Measurements from ENCODE around the gene VAC14. TPM values are rescaled to one million over a fixed set of nuclear protein-coding genes. Genes with fewer than 3 reads are reported as not detected.

VAC14 gene
- total RNA-seq, 2 experiments from 2014 or later: 23.0 to 23.6 TPM

DNA sequence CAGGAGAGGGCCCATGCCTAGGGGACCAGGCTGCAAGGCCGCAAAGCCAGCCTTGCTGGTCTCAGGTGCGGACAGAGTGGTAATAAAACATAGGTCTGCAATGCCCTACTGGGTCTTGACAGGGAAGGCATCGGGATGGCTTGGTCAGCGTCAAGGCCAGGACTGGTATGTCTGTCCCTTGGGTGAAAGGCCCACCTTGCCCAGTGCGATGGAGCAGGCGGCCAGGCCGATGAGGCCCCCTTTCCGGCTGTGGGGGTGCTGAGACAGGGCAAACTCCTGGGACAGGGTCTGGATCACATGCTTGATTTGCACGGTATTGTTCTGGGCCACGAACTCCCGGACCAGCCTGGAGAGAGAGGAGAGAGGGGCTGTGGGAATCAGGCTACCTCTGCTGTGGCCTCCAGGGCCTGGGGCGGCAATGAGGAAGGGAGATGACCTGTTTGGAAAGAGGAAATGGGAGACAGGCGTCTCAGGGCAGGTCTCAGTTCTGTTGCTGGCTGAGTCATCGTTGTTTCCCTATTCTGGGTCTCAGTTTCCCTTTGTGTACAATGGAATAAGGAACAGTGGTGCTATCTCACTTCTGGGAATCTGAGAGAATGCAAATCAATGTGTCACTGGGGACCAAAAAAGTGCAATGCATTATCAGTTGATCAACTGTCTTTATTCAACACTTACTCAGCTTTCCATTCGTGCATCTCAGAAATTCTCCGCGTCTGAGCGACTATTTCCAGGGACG lies 14.8 kb downstream of the VAC14 start:
- Histone ChIP-seq H3K36me3 (ENCODE audit: insufficient read depth, low read length) (peaks cover 54% of the 10 kb centered on the region), H3K27ac (ENCODE audit: low read depth in 1 of 2, low read length in 2 of 2) (no peak overlapping the region), H3K4me1 (ENCODE audit: insufficient read depth, low read length) (peaks cover 2% of the 10 kb centered on the region), H3K9me3 (ENCODE audit: control insufficient read depth in 1 of 2, insufficient read depth in 1 of 2, low read length in 2 of 2) (peaks cover 0 to 8% of the 10 kb centered on the region in 2 experiments), H3K4me3 (ENCODE audit: low read length) (no peak overlapping the region), H3K27me3 (ENCODE audit: control insufficient read depth in 1 of 2, insufficient read depth in 2 of 2, low read length in 2 of 2) (no peaks in the 10 kb centered on the region)
- TF ChIP-seq, protein P1, sequence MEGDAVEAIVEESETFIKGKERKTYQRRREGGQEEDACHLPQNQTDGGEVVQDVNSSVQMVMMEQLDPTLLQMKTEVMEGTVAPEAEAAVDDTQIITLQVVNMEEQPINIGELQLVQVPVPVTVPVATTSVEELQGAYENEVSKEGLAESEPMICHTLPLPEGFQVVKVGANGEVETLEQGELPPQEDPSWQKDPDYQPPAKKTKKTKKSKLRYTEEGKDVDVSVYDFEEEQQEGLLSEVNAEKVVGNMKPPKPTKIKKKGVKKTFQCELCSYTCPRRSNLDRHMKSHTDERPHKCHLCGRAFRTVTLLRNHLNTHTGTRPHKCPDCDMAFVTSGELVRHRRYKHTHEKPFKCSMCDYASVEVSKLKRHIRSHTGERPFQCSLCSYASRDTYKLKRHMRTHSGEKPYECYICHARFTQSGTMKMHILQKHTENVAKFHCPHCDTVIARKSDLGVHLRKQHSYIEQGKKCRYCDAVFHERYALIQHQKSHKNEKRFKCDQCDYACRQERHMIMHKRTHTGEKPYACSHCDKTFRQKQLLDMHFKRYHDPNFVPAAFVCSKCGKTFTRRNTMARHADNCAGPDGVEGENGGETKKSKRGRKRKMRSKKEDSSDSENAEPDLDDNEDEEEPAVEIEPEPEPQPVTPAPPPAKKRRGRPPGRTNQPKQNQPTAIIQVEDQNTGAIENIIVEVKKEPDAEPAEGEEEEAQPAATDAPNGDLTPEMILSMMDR (IDR thresholded peaks at IDR 0.05): no peak
- ATAC-seq (ENCODE audit: poor library complexity) (no peak), DNase-seq (no peak)
- no peak overlapping the region for H3K4me3 Mint-ChIP-seq
- ChIA-PET POLR2A (no interaction called here), CTCF (no interaction called here)
- no peaks in the 10 kb centered on the region for H3K9me3 Mint-ChIP-seq
- no peak overlapping the region for H3K27ac Mint-ChIP-seq
- H3K4me1 Mint-ChIP-seq (ENCODE audit: low read depth): peaks cover 5% of the 10 kb centered on the region
- no peaks in the 10 kb centered on the region for H3K27me3 Mint-ChIP-seq
- H3K36me3 Mint-ChIP-seq (ENCODE audit: low read depth): peaks cover 88% of the 10 kb centered on the region
- intact Hi-C loops (cut with DNase I, micrococcal nuclease): no loop called here

DNA sequence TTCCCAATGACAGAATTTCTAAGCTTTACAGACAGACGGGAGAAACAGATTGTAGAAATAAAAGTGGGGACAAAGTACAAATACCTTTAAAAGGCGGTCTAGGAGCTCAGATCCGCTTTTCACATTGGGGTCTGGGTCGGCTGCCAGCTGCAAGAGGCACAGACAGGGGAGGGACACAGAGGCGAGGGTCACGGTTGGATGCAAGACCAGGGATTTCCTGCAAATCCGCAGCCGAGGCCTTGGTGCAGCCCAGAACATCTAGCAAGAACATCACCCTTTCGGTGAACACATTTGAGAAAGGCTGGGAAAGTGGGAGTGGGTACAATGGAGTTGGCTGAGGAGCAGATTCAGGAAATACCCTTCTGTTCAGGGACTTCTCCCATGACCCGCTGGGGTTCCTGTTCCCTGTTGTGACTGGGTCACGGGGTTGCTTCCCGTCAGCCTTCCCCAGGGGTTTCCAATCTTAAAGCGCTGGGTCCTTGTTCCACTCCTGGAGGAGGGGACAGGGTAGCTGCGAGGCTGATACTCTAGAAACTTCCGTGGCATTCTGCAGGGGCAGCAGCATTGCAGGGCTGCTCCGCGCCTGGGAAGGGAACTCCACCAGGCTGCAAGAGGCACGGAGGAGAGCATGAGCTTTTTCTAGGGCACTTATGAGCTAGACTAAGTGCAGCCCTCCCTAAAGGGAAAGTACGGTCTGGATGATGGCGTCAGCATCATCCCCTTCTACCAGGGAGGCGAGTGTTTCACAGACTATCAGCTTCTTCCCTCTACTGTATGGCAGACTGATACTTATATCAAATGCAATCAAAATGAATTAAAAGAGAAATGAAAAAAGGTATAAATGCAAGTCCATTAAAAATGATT lies 16.0 kb downstream of the VAC14 start:
- Mint-ChIP-seq H3K27me3 (no peaks in the 10 kb centered on the region), H3K36me3 (ENCODE audit: low read depth) (peaks cover 88% of the 10 kb centered on the region)
- POLR2A ChIA-PET: no interaction called here

DNA sequence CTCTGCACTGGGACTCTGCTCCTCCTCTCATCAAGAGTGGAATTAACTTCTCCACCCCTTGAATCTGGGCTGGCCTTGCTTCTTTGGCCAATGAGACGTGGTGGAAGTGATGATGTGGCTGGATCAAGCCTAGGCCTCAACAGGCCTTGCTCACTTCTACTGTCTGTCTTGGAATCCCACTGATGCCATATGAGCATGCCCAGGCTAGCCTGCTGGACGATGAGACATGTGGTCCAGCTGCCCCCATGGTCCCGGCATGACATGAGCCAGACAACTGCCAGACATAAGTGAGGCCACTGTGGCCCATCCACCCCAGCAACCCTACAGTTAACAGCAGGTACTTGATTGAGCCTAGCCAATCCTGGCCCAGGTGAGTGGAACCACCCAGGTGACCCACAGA lies 18.7 kb downstream of the VAC14 start:
- TF ChIP-seq, protein P1 (IDR thresholded peaks at IDR 0.05): no peak
- Histone ChIP-seq H3K36me3 (ENCODE audit: insufficient read depth, low read length) (peaks cover 84% of the 10 kb centered on the region), H3K27ac (ENCODE audit: low read depth in 1 of 2, low read length in 2 of 2) (no peak overlapping the region), H3K27me3 (ENCODE audit: control insufficient read depth in 1 of 2, insufficient read depth in 2 of 2, low read length in 2 of 2) (no peaks in the 10 kb centered on the region), H3K9me3 (ENCODE audit: control insufficient read depth in 1 of 2, insufficient read depth in 1 of 2, low read length in 2 of 2) (peaks cover 0 to 8% of the 10 kb centered on the region in 2 experiments), H3K4me3 (ENCODE audit: low read length) (no peak overlapping the region), H3K4me1 (ENCODE audit: insufficient read depth, low read length) (no peaks in the 10 kb centered on the region)
- Mint-ChIP-seq H3K27me3 (no peaks in the 10 kb centered on the region), H3K4me1 (ENCODE audit: low read depth) (no peaks in the 10 kb centered on the region), H3K4me3 (no peak overlapping the region), H3K27ac (no peak overlapping the region), H3K9me3 (no peaks in the 10 kb centered on the region), H3K36me3 (ENCODE audit: low read depth) (peaks cover 98% of the 10 kb centered on the region)
- CTCF ChIA-PET: no interaction called here
- POLR2A ChIA-PET: no interaction called here
- ATAC-seq (ENCODE audit: poor library complexity) (no peak), DNase-seq (no peak)
- intact Hi-C loops (cut with DNase I, micrococcal nuclease): no loop called here

More for the DNA sequence above, 16.0 kb downstream of the VAC14 start:
- intact Hi-C loops (cut with DNase I, micrococcal nuclease): no loop called here
- no peaks in the 10 kb centered on the region for H3K27me3 ChIP-seq (ENCODE audit: control insufficient read depth in 1 of 2, insufficient read depth in 2 of 2, low read length in 2 of 2)
- H3K4me3 ChIP-seq (ENCODE audit: low read length): no peak overlapping the region
- H3K9me3 ChIP-seq (ENCODE audit: control insufficient read depth in 1 of 2, insufficient read depth in 1 of 2, low read length in 2 of 2): peaks cover 0 to 8% of the 10 kb centered on the region in 2 experiments
- peaks cover 2% of the 10 kb centered on the region for H3K4me1 ChIP-seq (ENCODE audit: insufficient read depth, low read length)
- no peak overlapping the region for H3K27ac ChIP-seq (ENCODE audit: low read depth in 1 of 2, low read length in 2 of 2)
- H3K9me3 Mint-ChIP-seq: no peaks in the 10 kb centered on the region
- ATAC-seq (ENCODE audit: poor library complexity): no peak
- H3K36me3 ChIP-seq (ENCODE audit: insufficient read depth, low read length): peaks cover 66% of the 10 kb centered on the region
- DNase-seq: no peak
- no peak overlapping the region for H3K4me3 Mint-ChIP-seq
- CTCF ChIA-PET: no interaction called here
- TF ChIP-seq, protein P1 (IDR thresholded peaks at IDR 0.05): no peak
- H3K4me1 Mint-ChIP-seq (ENCODE audit: low read depth): peaks cover 1% of the 10 kb centered on the region
- no peak overlapping the region for H3K27ac Mint-ChIP-seq

All from CD4-positive, alpha-beta T cell (primary cell).